IMR-90 (cell line): Measurements from ENCODE around the gene MPST.

Experiments
- BHLHE40 ChIP-seq: fragments of 150-350 bp; IDR thresholded peaks from 2 replicates; pipeline ENCODE4 v1.6.1; 2016; ENCODE audit warnings: mild to moderate bottlenecking, low read depth, low read length
- CEBPB ChIP-seq: IDR thresholded peaks from 2 replicates; pipeline ENCODE4 v1.6.1; 2012; ENCODE audit warnings: low read depth, low read length, improper control_type of control experiment
- CTCF ChIP-seq: conservative IDR thresholded peaks from 2 replicates; pipeline ENCODE4 v1.5.1; 2012; ENCODE audit warnings: mild to moderate bottlenecking, low read depth, low read length, improper control_type of control experiment
- ELK1 ChIP-seq: fragments of 150-350 bp; IDR thresholded peaks from 2 replicates; pipeline ENCODE4 v1.6.1; 2016; ENCODE audit warnings: low read depth, mild to moderate bottlenecking, low read length, moderate library complexity, borderline replicate concordance
- MAFK ChIP-seq: IDR thresholded peaks from 2 replicates; pipeline ENCODE4 v1.6.1; 2012; ENCODE audit warnings: low read depth, low read length, improper control_type of control experiment
- POLR2A ChIP-seq: IDR thresholded peaks from 2 replicates; pipeline ENCODE4 v1.6.1; 2012; ENCODE audit warnings: mild to moderate bottlenecking, low read depth, low read length
- RAD21 ChIP-seq: IDR thresholded peaks from 2 replicates; pipeline ENCODE4 v1.6.1; 2012; ENCODE audit warnings: low read length, improper control_type of control experiment
- RFX5 ChIP-seq: IDR thresholded peaks from 2 replicates; pipeline ENCODE4 v1.8.0; 2012; ENCODE audit warnings: low read depth, mild to moderate bottlenecking, low read length, moderate library complexity
- SMC3 ChIP-seq: fragments of 150-350 bp; IDR thresholded peaks from 2 replicates; pipeline ENCODE4 v1.6.1; 2016; ENCODE audit warnings: low read depth, mild to moderate bottlenecking, antibody characterized with exemption, low read length, moderate library complexity
- USF2 ChIP-seq: fragments of 150-350 bp; IDR thresholded peaks from 2 replicates; pipeline ENCODE4 v1.6.1; 2017; ENCODE audit warnings: mild to moderate bottlenecking, antibody characterized with exemption, low read length, low read depth

GRCh38 chr22:37074537-37074936 lies 55.0 kb downstream of the MPST start:
- TF ChIP-seq CTCF (no peak), BHLHE40 (no peak), RAD21 (no peak), MAFK (no peak), RFX5 (no peak), POLR2A (no peak), USF2 (no peak), SMC3 (no peak), CEBPB (no peak), ELK1 (no peak)
